Mesangial cell (primary cell): ENCODE data around the gene OCLN. TPM values are rescaled to one million over a fixed set of nuclear protein-coding genes. Genes with fewer than 3 reads are reported as not detected.

ENCODE experiments used
- total RNA-seq: library from RNA; depleted of rRNA; stranded (reverse); fragments of >200 nt; gene quantifications from 2 replicates; pipeline ENCODE4 v1.2.3, GENCODE V29; 2015

The OCLN gene
- 6.0 and 16.5 TPM in 2 replicates for total RNA-seq

GRCh38 chr5:69492391-69492922 lies at the start of gene OCLN:
Gene OCLN, plus strand, starts transcription at chr5:69492790. Its CDS starts 11,455 bp downstream, at chr5:69504245.

GRCh38 chr5:69559908-69560330 lies 67.3 kb downstream of the OCLN start, which contains the start of gene GTF2H2C:
Gene GTF2H2C, plus strand, starts transcription at chr5:69560191. Its CDS starts 4,942 bp downstream, at chr5:69565133.

Other genes with a start within 250 kb of the OCLN start
- gene CCDC125, start 160.0 kb upstream of the OCLN start, total RNA-seq, result 2.4 and 4.1 TPM in 2 replicates
- 10.1 and 19.7 TPM in 2 replicates for gene AK6, start 123.3 kb upstream of the OCLN start, total RNA-seq
- 54.8 and 72.0 TPM in 2 replicates for gene TAF9, start 123.3 kb upstream of the OCLN start, total RNA-seq
- 10.3 and 13.6 TPM in 2 replicates for gene RAD17, start 123.0 kb upstream of the OCLN start, total RNA-seq
- 6.8 and 9.1 TPM in 2 replicates for gene MARVELD2, start 77.7 kb upstream of the OCLN start, total RNA-seq
- 9.9 and 25.7 TPM in 2 replicates for gene GTF2H2C, start 67.4 kb downstream of the OCLN start, total RNA-seq